ENCODE results near the gene DGKK.
"Not testable (repeated sequence)": the region's sequence is repeated elsewhere in the genome, so short reads cannot be mapped to it uniquely, and the experiment has no call there.

The DGKK gene

GRCh38 chrX:50407976-50408375, 62.6 kb downstream of the DGKK start:
- no peak for DNase-seq

- no peak for DNase-seq
Observed at GRCh38 chrX:50403903-50404302, 66.7 kb downstream of the DGKK start.

GRCh38 chrX:50402886-50403285, 67.7 kb downstream of the DGKK start:
- DNase-seq, result no peak

GRCh38 chrX:50393902-50394301, 76.7 kb downstream of the DGKK start:
- DNase-seq, result no peak

- DNase-seq, result no peak
Observed at GRCh38 chrX:50386520-50386919, 84.1 kb downstream of the DGKK start.

- DNase-seq, result no peak
Observed at GRCh38 chrX:50381729-50382415, 88.8 kb downstream of the DGKK start.

GRCh38 chrX:50375481-50376267, 95.0 kb downstream of the DGKK start:
- DNase-seq, result no peak

GRCh38 chrX:50372966-50373365, 97.7 kb downstream of the DGKK start:
- DNase-seq, result no peak

- DNase-seq, result no peak
Observed at GRCh38 chrX:50343917-50344316, 126.7 kb downstream of the DGKK start.

- peak; percentile 50 for DNase-seq
Observed at GRCh38 chrX:50333308-50333707, 137.3 kb downstream of the DGKK start.

- DNase-seq, result not testable (repeated sequence)
Observed at GRCh38 chrX:50332668-50333067, 138.0 kb downstream of the DGKK start.

- peak; percentile 33 for DNase-seq
Observed at GRCh38 chrX:50327235-50327634, 143.4 kb downstream of the DGKK start.
